Adrenal gland (tissue), 5 donors: ENCODE results near the gene FGFR4.

ENCODE experiments used
- POLR2A ChIP-seq, 2 donors: fragments of 450-650 bp; IDR thresholded peaks; one replicate each; pipeline ENCODE4 v1.6.1; 2017; ENCODE audit warnings: antibody characterized with exemption in 2 of 2, mild to moderate bottlenecking in 2 of 2, moderate library complexity in 1 of 2
- TF ChIP-seq, protein P1 (sequence below), 6 experiments: fragments of 450-650 bp in 4 of 6; fragments of 200-600 bp in 2 of 6; sonication (generic) in 1 of 6; IDR thresholded peaks; 1 replicate in 5 of 6; 2 replicates in 1 of 6; pipeline versions ENCODE4 v1.5.1 to v1.8.0; 2016 to 2021; ENCODE audit warnings: antibody characterized with exemption in 6 of 6, mild to moderate bottlenecking in 2 of 6, moderate library complexity in 1 of 6
- donor health status: DM: no; HTN: no; CAD: no.

- TF ChIP-seq, protein P1, sequence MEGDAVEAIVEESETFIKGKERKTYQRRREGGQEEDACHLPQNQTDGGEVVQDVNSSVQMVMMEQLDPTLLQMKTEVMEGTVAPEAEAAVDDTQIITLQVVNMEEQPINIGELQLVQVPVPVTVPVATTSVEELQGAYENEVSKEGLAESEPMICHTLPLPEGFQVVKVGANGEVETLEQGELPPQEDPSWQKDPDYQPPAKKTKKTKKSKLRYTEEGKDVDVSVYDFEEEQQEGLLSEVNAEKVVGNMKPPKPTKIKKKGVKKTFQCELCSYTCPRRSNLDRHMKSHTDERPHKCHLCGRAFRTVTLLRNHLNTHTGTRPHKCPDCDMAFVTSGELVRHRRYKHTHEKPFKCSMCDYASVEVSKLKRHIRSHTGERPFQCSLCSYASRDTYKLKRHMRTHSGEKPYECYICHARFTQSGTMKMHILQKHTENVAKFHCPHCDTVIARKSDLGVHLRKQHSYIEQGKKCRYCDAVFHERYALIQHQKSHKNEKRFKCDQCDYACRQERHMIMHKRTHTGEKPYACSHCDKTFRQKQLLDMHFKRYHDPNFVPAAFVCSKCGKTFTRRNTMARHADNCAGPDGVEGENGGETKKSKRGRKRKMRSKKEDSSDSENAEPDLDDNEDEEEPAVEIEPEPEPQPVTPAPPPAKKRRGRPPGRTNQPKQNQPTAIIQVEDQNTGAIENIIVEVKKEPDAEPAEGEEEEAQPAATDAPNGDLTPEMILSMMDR (IDR thresholded peaks at IDR 0.05): no peak
- no peak for TF ChIP-seq POLR2A (IDR thresholded peaks at IDR 0.05)
These were observed 42.8 kb upstream of the FGFR4 start for GRCh38 chr5:177043958-177044357.
